ENCODE measurements around the gene GSTM2. TPM values are rescaled to one million over a fixed set of nuclear protein-coding genes. Genes with fewer than 3 reads are reported as not detected.
"Not testable (repeated sequence)": the region's sequence is repeated elsewhere in the genome, so short reads cannot be mapped to it uniquely, and the experiment has no call there.

Gene GSTM2
- total RNA-seq, 1 experiment from 2014 or later = 5.9 TPM

- H3K4me2 ChIP-seq (ENCODE audit: low read length); H3K36me3 ChIP-seq (ENCODE audit: control insufficient read depth in 1 of 2, insufficient read depth in 2 of 2, low read length in 2 of 2); H3K9ac ChIP-seq (ENCODE audit: low read length); H3K79me2 ChIP-seq (ENCODE audit: insufficient read depth, low read length); BruUV-seq (replicated peaks); H4K20me1 ChIP-seq (ENCODE audit: insufficient read depth); H3K9me3 ChIP-seq (ENCODE audit: control insufficient read depth in 1 of 2, insufficient read depth in 1 of 2, low read depth in 1 of 2, low read length in 2 of 2); POLR2A ChIA-PET; DNase-seq (ENCODE audit: low read depth, low spot score); RAD21 ChIA-PET (ENCODE audit: low non-redundant PET in 1 of 2, low total read pairs in 2 of 2, uncharacterized antibody in 2 of 2, unreplicated experiment in 2 of 2); H3K9me2 ChIP-seq (ENCODE audit: insufficient read depth); intact Hi-C loops (cut with micrococcal nuclease); H3K27ac ChIP-seq (ENCODE audit: low read depth, low read length); CTCF ChIA-PET; H3K4me3 ChIP-seq (replicated peaks in 1 of 2; ENCODE audit: low read depth in 1 of 2, low read length in 2 of 2); ATAC-seq; H3K4me1 ChIP-seq (ENCODE audit: control insufficient read depth in 1 of 2, insufficient read depth in 2 of 2, low read length in 2 of 2); H3K27me3 ChIP-seq (ENCODE audit: insufficient read depth, low read length); H2AFZ ChIP-seq (ENCODE audit: low read depth, low read length, poor library complexity, severe bottlenecking): not testable (repeated sequence)
These were observed 19.3 kb downstream of the GSTM2 start for GRCh38 chr1:109687109-109687508.

- POLR2A ChIA-PET = no interaction called here
- no peaks in the 10 kb centered on the region for H4K20me1 ChIP-seq (ENCODE audit: insufficient read depth)
- DNase-seq (ENCODE audit: low read depth, low spot score) = no peak
- no peak within 1 kb of the TSS for H3K4me3 ChIP-seq (replicated peaks in 1 of 2; ENCODE audit: low read depth in 1 of 2, low read length in 2 of 2)
- H3K27ac ChIP-seq (ENCODE audit: low read depth, low read length) = no peak within 1 kb of the TSS
- H3K4me2 ChIP-seq (ENCODE audit: low read length) = no peak within 1 kb of the TSS
- H3K36me3 ChIP-seq (ENCODE audit: control insufficient read depth in 1 of 2, insufficient read depth in 2 of 2, low read length in 2 of 2) = no peaks in the 10 kb centered on the region
- no TSS peak for BruUV-seq (replicated peaks)
- no peaks in the 10 kb centered on the region for H3K4me1 ChIP-seq (ENCODE audit: control insufficient read depth in 1 of 2, insufficient read depth in 2 of 2, low read length in 2 of 2)
- ATAC-seq = no peak
- no peaks in the 10 kb centered on the region for H3K9me2 ChIP-seq (ENCODE audit: insufficient read depth)
- TF ChIP-seq REST (IDR thresholded peaks at IDR 0.05; ENCODE audit: low read depth) (no peak), ELF1 (IDR thresholded peaks at IDR 0.05; ENCODE audit: borderline replicate concordance, low read depth) (no peak), YY1 (IDR thresholded peaks at IDR 0.05; ENCODE audit: extremely low read depth, insufficient replicate concordance, low read depth, low read length) (no peak), CBX3 (IDR thresholded peaks at IDR 0.05; ENCODE audit: low read depth) (no peak), JUND (IDR thresholded peaks at IDR 0.05) (no peak), EZH2phosphoT487 (IDR thresholded peaks at IDR 0.05; ENCODE audit: borderline replicate concordance) (no peak), TCF7L2 (IDR thresholded peaks at IDR 0.05; ENCODE audit: borderline replicate concordance, extremely low read depth, insufficient read depth, insufficient read length) (no peak)
- H3K9ac ChIP-seq (ENCODE audit: low read length) = no peak within 1 kb of the TSS
- H2AFZ ChIP-seq (ENCODE audit: low read depth, low read length, poor library complexity, severe bottlenecking) = no peak within 1 kb of the TSS
- no peaks in the 10 kb centered on the region for H3K27me3 ChIP-seq (ENCODE audit: insufficient read depth, low read length)
- no peaks in the 10 kb centered on the region for H3K79me2 ChIP-seq (ENCODE audit: insufficient read depth, low read length)
- H3K9me3 ChIP-seq (ENCODE audit: control insufficient read depth in 1 of 2, insufficient read depth in 1 of 2, low read depth in 1 of 2, low read length in 2 of 2) = no peaks in the 10 kb centered on the region
- RAD21 ChIA-PET (ENCODE audit: low non-redundant PET in 1 of 2, low total read pairs in 2 of 2, uncharacterized antibody in 2 of 2, unreplicated experiment in 2 of 2) = no interaction called here
- intact Hi-C loops (cut with micrococcal nuclease) = no loop called here
- CTCF ChIA-PET = no interaction called here
These were observed 20.0 kb downstream of the GSTM2 start, which contains the start of gene GSTM1 for GRCh38 chr1:109687641-109688499. GSTM1 (plus strand) TSS chr1:109687817; CDS start chr1:109687874, 57 bp downstream.
